GM18951 (cell line): ENCODE results near the gene KIF6.

Experiments
- POLR2A ChIP-seq: IDR thresholded peaks from 4 replicates; pipeline ENCODE4 v1.6.1; 2011; ENCODE audit warnings: mild to moderate bottlenecking; ENCODE audit not compliant: insufficient read length, insufficient read depth; ENCODE audit errors: extremely low read depth
- in situ Hi-C: fragments of 300-500 bp; cut with MboI; formaldehyde crosslinking; loops from one replicate; pipeline ENCODE4 v1.12.0; 2022; ENCODE audit warnings: low sequenced_read_pairs, mixed read lengths, inconsistent platforms; ENCODE audit not compliant: unreplicated experiment

Gene KIF6

GRCh38 chr6:39453241-39453640 is 272.0 kb downstream of the KIF6 start:
- no peak for TF ChIP-seq POLR2A
- in situ Hi-C loops = no loop called here

- in situ Hi-C loops = no loop called here
- no peak for TF ChIP-seq POLR2A
Observed at GRCh38 chr6:39452306-39453145, 272.7 kb downstream of the KIF6 start.

DNA sequence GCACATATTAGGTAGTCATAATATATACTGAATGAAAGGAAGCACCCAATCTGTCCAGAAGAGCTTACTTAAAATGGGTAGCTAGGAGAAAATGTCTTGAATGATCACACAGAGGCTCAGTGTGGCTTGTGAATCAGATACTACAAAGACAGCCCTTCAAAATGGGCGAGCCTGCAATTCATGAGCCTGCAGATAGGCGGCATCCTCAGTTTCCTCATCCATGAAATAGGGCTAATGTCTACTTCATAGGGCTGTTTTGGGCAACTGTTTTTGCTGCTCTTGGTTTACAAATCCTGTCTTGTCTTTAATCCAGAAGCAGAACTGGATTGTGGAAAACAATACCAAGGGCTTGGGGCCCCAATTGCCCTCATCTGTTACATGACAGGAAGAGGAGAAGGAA is 273.4 kb downstream of the KIF6 start:
- in situ Hi-C loops = no loop called here
- no peak for TF ChIP-seq POLR2A

- no peak for TF ChIP-seq POLR2A
- in situ Hi-C loops = no loop called here
Observed at GRCh38 chr6:39449022-39449421, 276.2 kb downstream of the KIF6 start.

DNA sequence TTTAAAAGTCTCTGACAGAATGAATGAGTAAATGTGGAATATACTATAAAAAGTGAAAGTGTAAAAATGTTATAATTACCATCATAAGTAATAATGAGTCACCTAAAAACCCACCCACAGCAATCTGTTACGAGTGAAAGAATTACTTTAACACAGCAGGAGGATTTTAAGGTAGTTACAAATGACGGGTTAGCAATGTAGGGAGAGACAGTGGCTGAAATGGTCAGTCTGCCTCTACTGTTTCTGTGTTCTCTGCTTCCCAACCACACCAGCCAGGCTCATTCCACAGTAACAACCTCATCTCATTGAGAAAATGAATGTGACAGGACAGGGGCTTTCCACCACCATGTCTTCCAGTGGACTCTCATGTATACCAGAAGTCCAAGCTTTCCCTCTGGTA is 278.3 kb downstream of the KIF6 start:
- in situ Hi-C loops = no loop called here
- no peak for TF ChIP-seq POLR2A

DNA sequence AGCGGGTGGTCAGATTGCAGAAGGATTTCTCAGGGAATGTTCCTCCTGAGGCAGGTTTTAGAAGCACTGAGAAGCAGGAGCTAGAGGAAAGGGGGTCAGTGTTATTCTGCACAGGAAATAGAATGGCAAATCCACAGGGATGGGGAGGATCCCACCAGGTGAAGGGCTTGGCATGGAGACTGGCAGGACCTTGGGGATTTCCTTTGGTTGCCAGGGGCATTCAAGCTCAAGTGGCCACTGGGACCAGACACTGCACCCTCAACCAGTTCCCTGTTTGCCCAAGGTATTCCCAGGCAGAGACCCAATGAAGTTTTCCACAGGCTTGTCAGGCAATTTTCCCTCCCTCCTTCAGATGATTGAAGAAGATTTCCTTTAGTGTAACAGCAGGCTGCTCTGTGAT is 279.5 kb downstream of the KIF6 start:
- TF ChIP-seq POLR2A = no peak
- in situ Hi-C loops = no loop called here

- in situ Hi-C loops = no loop called here
- TF ChIP-seq POLR2A = no peak
Observed at GRCh38 chr6:39444479-39445019, 280.7 kb downstream of the KIF6 start.

- in situ Hi-C loops = no loop called here
- no peak for TF ChIP-seq POLR2A
Observed at GRCh38 chr6:39441986-39442385, 283.2 kb downstream of the KIF6 start.

DNA sequence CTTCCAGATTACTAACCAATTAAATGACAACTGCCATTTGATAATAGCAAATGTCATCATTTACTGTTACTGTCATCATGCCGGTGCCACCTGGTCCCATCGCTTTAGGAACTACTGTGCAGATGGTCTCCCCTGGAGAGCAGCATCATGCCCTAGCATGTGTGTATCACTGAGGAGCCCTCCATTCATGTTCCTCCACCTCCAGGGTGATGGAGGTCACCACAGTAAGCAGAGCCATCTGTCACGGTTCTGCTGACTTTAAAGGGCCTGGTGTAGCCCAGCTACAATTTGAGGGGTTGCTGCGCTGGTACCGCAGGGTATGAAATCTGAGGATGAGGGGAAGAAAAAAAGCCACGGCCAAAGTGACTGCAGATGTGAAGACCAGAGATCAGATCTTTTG is 283.9 kb downstream of the KIF6 start:
- in situ Hi-C loops = no loop called here
- no peak for TF ChIP-seq POLR2A

- in situ Hi-C loops = no loop called here
- TF ChIP-seq POLR2A = no peak
Observed at GRCh38 chr6:39440039-39440426, 285.2 kb downstream of the KIF6 start.

DNA sequence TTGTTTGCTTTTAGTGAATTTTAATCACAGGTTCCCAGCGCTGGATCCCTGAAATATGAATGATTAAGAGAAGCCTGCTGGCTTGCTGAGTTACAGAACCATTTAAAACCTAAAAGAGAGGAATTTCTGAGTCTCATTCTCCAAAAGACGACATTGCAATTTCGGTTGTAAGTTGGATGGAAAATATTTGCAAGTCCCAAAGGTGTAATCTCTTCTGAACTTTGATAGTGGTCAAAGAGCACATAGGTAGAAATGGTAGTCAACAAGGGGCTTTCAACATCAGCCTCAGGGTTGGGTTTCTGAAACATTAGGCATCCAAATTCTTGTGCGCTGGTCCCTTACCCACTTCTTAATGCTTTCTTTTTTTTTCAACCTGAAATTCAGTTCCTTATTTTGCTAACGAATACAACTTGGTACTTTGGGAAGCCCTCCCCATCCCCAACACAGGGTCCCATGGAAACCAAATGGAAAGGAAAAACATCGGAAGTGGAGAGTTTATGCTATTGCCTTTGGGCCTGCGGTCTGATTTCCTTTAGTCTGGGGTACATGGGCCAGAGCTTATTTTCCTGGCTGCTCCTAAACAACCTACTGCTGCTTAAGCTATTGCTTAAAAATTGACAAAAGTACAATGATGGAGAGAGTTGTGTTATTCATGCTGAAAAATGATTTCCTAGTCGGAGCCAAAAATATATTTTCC is 285.7 kb downstream of the KIF6 start:
- in situ Hi-C loops = no loop called here

DNA sequence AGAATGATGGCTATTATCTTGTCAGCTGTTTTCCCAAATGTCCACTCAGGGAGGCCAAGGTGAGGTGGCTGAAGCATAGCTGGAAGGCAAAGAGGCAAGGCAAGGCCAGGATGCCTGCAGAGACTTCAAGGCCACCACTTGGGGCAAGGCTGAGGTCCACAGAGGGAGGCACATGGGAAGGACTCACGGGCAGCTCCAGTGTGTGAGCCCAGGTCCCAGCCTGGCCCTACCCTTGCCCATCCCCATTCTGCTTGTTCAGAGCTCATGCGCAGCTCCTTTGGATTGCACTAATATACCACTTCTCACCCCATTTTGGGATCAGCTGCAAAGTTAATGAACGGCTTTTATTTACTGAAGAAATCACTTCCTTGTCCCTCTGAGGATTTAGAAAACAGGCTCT is 291.6 kb downstream of the KIF6 start:
- in situ Hi-C loops = no loop called here
- no peak for TF ChIP-seq POLR2A

More for the DNA sequence above, 285.7 kb downstream of the KIF6 start:
- no peak for TF ChIP-seq POLR2A

- in situ Hi-C loops = no loop called here
- no peak for TF ChIP-seq POLR2A
Observed at GRCh38 chr6:39432330-39433025, 292.7 kb downstream of the KIF6 start.

DNA sequence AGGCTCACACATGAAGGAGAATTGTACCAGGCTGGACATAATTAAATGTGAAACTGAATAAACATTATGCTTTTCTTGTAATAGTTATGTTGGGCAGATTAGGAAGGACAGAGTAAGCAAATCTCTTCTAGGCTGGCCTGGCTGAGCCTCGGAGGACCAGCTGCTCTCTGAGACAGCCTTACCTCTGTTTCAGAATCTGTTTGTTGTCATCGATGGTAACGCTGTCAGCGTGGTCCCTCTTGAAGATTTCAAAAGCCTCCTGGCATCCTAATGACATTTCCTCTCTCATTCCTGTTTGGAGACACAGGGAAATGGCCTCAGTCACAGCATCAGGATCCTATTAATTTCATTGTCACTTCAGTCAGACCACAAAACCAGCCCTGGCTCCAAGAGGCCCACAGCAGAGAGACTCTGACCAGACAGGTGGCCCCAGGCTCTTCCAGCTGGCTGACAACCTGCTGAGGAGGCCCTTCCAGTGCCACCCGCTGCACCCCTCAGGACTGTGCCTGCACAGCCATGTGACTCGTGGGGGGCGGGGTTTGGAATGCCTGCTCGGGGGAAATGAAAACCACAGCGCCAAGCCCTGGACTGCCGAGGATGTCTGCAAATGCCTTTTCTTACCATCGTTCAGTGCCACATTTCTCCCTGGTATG is 294.2 kb downstream of the KIF6 start:
- in situ Hi-C loops = no loop called here

More for the DNA sequence above, 294.2 kb downstream of the KIF6 start:
- TF ChIP-seq POLR2A = no peak
